ENCODE results near the gene LTN1. TPM values are rescaled to one million over a fixed set of nuclear protein-coding genes. Genes with fewer than 3 reads are reported as not detected.

LTN1 gene
- total and polyA plus RNA-seq, 4 donors = 4.5 to 46.9 (median 12.0) TPM

GRCh38 chr21:28885853-28886177 lies 106.9 kb downstream of the LTN1 start:
- 92 to 93% methylated on average over 6 of the region's 6 CpGs for WGBS, 2 donors
- no peak overlapping the region for H3K27ac ChIP-seq (ENCODE audit: low read depth in 1 of 2, low read length in 1 of 2)
- no peaks in the 10 kb centered on the region for H3K27me3 ChIP-seq (ENCODE audit: control insufficient read depth in 3 of 3, insufficient read depth in 3 of 3, low read length in 2 of 3)
- TF ChIP-seq CTCF (IDR thresholded peaks at IDR 0.05; ENCODE audit: control extremely low read depth, extremely low read depth) = no peak
- H3K9ac ChIP-seq (ENCODE audit: insufficient read depth in 1 of 2, low read length in 2 of 2) = no peak overlapping the region
- no peak overlapping the region for H3K4me3 ChIP-seq
- no peak for DNase-seq
- H3K36me3 ChIP-seq (ENCODE audit: control insufficient read depth in 4 of 4, insufficient read depth in 4 of 4, low read length in 4 of 4) = peaks cover 0 to 11% (median 9%) of the 10 kb centered on the region in 4 donors
- peaks cover 0 to 6% (median 0%) of the 10 kb centered on the region in 5 donors for H3K4me1 ChIP-seq (ENCODE audit: control insufficient read depth in 5 of 5, insufficient read depth in 5 of 5, low read length in 5 of 5)
- H3K9me3 ChIP-seq (ENCODE audit: control insufficient read depth in 4 of 4, insufficient read depth in 3 of 4, low read length in 3 of 4) = no peaks in the 10 kb centered on the region
- no peak for ATAC-seq (ENCODE audit: insufficient read depth, low FRiP score)

DNA sequence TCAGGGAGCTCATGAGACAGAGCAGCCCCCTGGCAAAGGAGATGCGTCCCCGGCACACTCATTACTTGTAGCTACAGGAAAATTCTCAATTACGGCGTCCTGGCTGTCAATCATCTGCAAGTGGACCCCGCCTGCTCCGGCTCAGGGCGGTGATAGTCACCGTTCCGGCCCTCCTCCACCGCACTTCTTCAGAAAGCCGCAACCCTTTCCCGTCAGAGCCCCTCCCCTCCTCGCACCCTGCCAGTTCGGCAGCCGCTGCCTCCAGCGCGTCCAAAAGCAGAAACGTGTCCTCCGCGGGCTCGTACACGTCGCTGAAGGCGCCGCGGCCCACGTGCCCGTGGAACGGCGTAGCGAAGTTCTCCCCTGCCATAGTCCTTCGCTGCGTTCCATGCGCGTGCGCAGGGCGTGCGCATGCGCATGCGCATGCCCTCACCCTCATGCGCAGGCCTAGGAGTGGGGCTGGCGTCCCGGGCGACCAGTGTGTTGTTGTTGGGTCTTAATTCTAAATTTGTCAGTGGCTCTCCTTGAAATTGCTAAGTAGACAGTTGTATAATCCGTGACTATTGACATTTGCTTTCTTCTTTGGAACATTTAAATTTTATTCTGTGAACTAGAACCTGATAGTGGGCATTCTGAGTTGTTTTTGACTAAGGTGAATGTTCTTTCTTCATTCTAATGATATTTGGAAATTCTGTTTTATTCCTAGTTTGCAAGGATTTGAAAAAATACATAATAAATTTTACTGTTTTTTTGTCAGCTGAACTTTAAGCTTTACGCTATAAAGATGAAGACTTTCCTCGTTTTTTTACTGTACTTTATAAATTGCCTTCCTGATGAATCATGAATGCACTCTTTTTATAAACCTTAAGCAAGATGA lies 107.5 kb downstream of the LTN1 start:
- peak overlapping the region; percentile 75 to 91 for H3K9ac ChIP-seq (ENCODE audit: insufficient read depth in 1 of 2, low read length in 2 of 2)
- peak overlapping the region; percentile 91 to 95 for H3K27ac ChIP-seq (ENCODE audit: low read depth in 1 of 2, low read length in 1 of 2)
- no peak for TF ChIP-seq CTCF (IDR thresholded peaks at IDR 0.05; ENCODE audit: control extremely low read depth, extremely low read depth)
- no peaks in the 10 kb centered on the region for H3K9me3 ChIP-seq (ENCODE audit: control insufficient read depth in 4 of 4, insufficient read depth in 3 of 4, low read length in 3 of 4)
- peaks cover 0 to 6% (median 0%) of the 10 kb centered on the region in 5 donors for H3K4me1 ChIP-seq (ENCODE audit: control insufficient read depth in 5 of 5, insufficient read depth in 5 of 5, low read length in 5 of 5)
- H3K36me3 ChIP-seq (ENCODE audit: control insufficient read depth in 4 of 4, insufficient read depth in 4 of 4, low read length in 4 of 4) = peaks cover 0 to 11% (median 9%) of the 10 kb centered on the region in 4 donors
- H3K4me3 ChIP-seq = peak overlapping the region; percentile 41
- ATAC-seq (ENCODE audit: insufficient read depth, low FRiP score) = peak; percentile 96
- 5% methylated on average over 47 of the region's 47 CpGs for WGBS, 2 donors
- H3K27me3 ChIP-seq (ENCODE audit: control insufficient read depth in 3 of 3, insufficient read depth in 3 of 3, low read length in 2 of 3) = no peaks in the 10 kb centered on the region
- DNase-seq = peak; percentile 92 to 96 (median 93)

GRCh38 chr21:28884481-28884880 lies 108.2 kb downstream of the LTN1 start:
- Histone ChIP-seq H3K27me3 (ENCODE audit: control insufficient read depth in 3 of 3, insufficient read depth in 3 of 3, low read length in 2 of 3) (no peaks in the 10 kb centered on the region), H3K4me1 (ENCODE audit: control insufficient read depth in 5 of 5, insufficient read depth in 5 of 5, low read length in 5 of 5) (peaks cover 0 to 6% (median 0%) of the 10 kb centered on the region in 5 donors), H3K9ac (ENCODE audit: insufficient read depth in 1 of 2, low read length in 2 of 2) (peak overlapping the region; percentile 75 to 91), H3K36me3 (ENCODE audit: control insufficient read depth in 4 of 4, insufficient read depth in 4 of 4, low read length in 4 of 4) (peaks cover 0 to 13% (median 9%) of the 10 kb centered on the region in 4 donors), H3K27ac (ENCODE audit: low read depth in 1 of 2, low read length in 1 of 2) (peak overlapping the region; percentile 91 to 95), H3K9me3 (ENCODE audit: control insufficient read depth in 4 of 4, insufficient read depth in 3 of 4, low read length in 3 of 4) (no peaks in the 10 kb centered on the region), H3K4me3 (no peak overlapping the region)
- TF ChIP-seq CTCF (IDR thresholded peaks at IDR 0.05; ENCODE audit: control extremely low read depth, extremely low read depth) = no peak
- 26 to 29% methylated on average over 3 of the region's 3 CpGs for WGBS, 2 donors
- peak in 1 of 3 donors; percentile 44 for DNase-seq
- ATAC-seq (ENCODE audit: insufficient read depth, low FRiP score) = no peak

Measured in lung (tissue), 12 donors.